Erythroblast (primary cell): Measurements from ENCODE around the gene SEPTIN8.

Experiments
- GATA1 ChIP-seq: IDR thresholded peaks from 2 replicates; pipeline ENCODE4 v1.6.1; 2011; ENCODE audit warnings: low read depth, mild to moderate bottlenecking, control low read depth, low read length, moderate library complexity
- POLR2A ChIP-seq: IDR thresholded peaks from 2 replicates; pipeline ENCODE4 v1.6.1; 2011; ENCODE audit warnings: mild to moderate bottlenecking, low read length

DNA sequence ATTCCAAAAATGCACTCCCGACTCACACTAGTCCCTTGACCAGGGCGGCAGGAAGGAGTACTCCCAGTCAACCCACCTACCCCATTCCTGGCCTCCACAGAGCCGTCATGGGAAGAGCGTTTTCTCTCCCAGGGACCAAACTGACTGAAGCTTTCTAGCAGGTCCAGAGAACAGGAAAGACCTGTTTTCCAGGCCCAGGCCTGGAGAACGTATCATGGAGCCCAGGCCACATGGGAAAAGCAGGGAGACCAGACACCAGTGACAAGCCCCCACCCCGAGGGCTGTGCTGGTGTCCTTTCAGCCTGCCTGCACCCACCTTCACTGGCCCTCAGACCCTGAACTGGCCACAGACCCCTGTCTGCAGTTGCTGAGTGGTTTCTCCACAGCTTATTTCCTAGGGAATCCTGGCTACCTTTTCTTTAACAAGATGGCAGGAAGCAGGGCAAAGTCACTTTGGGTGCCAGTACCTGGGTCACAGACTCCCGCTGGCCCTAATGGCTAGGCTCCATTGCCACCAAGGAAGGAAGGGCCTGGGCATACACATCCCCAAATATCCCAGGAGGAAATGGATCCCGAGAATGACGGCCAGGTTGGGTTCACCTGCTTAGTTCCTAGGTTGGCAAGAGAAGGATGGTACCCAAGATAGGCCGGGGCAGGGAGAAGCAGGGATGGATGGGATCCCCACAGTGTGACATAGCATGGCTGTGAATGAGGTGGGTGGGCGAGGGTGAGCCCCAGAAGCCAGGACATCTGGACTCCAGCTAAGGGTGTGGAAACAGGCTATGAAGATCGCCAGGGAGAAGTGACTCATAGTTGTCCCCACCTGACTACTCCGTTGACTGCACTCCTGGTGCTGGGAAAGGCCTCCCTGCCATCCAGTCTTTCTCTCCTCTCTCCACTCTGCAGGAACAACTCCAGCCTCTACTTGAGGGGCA lies 17.7 kb downstream of the SEPTIN8 start:
- no peak for TF ChIP-seq POLR2A
- TF ChIP-seq GATA1: no peak
